Peyer's patch (tissue), 4 donors: ENCODE results near the gene RBM20.

Source experiments
- POLR2A ChIP-seq, 2 donors: fragments of 450-650 bp; IDR thresholded peaks; one replicate each; pipeline ENCODE4 v1.5.1; 2017; ENCODE audit warnings: antibody characterized with exemption in 2 of 2, mild to moderate bottlenecking in 2 of 2, moderate library complexity in 2 of 2
- TF ChIP-seq, protein P1 (sequence below), 6 experiments: fragments of 450-650 bp in 4 of 6; fragments of 200-600 bp in 2 of 6; sonication (generic) in 1 of 6; IDR thresholded peaks; one replicate each; pipeline ENCODE4 v1.5.1; 2017 to 2019; ENCODE audit warnings: antibody characterized with exemption in 6 of 6, mild to moderate bottlenecking in 3 of 6, moderate library complexity in 1 of 6

DNA sequence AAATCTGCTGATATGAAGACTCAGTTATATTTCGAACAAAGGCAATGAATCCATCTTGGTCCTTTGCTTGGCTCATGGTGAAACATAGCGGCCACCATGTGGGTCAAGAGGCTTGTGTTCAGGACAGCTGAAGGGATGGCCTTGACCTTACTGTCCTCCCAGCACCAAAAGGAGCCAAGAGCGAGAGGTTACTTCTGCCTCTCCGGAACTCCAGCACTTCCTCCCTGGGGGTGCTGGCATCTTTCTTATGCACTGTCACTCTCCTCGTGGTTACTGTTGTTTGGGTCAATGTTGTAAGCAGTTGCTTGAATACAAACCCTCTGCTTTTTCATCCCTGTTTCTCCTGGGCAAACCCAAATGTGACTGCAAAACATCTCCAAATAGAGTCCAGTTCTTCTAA lies 100.6 kb downstream of the RBM20 start:
- TF ChIP-seq, protein P1, sequence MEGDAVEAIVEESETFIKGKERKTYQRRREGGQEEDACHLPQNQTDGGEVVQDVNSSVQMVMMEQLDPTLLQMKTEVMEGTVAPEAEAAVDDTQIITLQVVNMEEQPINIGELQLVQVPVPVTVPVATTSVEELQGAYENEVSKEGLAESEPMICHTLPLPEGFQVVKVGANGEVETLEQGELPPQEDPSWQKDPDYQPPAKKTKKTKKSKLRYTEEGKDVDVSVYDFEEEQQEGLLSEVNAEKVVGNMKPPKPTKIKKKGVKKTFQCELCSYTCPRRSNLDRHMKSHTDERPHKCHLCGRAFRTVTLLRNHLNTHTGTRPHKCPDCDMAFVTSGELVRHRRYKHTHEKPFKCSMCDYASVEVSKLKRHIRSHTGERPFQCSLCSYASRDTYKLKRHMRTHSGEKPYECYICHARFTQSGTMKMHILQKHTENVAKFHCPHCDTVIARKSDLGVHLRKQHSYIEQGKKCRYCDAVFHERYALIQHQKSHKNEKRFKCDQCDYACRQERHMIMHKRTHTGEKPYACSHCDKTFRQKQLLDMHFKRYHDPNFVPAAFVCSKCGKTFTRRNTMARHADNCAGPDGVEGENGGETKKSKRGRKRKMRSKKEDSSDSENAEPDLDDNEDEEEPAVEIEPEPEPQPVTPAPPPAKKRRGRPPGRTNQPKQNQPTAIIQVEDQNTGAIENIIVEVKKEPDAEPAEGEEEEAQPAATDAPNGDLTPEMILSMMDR (IDR thresholded peaks at IDR 0.05): no peak
- no peak for TF ChIP-seq POLR2A (IDR thresholded peaks at IDR 0.05)
